GM12878 (cell line): ENCODE data around the gene KASH5. TPM values are rescaled to one million over a fixed set of nuclear protein-coding genes. Genes with fewer than 3 reads are reported as not detected.
A peak's percentile ranks its signal among the peaks of the same experiment; 100 is the strongest.

Experiments
- ATAC-seq: fragments of 200-7000 bp; cut with Tn5 transposase; 3 replicates; pipeline ENCODE4 v1.9.1; 2020; ENCODE audit warnings: mild to moderate bottlenecking, moderate library complexity
- BruUV-seq: library from RNA; stranded (reverse); fragments of 400-500 nt; replicated peaks from 2 replicates; lab custom pipeline; 2021; lab: Mats Ljungman, UMichigan
- CTCF ChIA-PET: fragments of 300-600 bp; sonication (Branson Sonifier 250); formaldehyde crosslinking; extraction: SDS; loops from one replicate; lab custom pipeline; 2021; ENCODE audit warnings: inconsistent platforms; lab: Yijun Ruan, JAX
- POLR2A ChIA-PET: fragments of 350-600 bp; formaldehyde crosslinking; extraction: SDS; loops from one replicate; lab custom pipeline; 2021; ENCODE audit warnings: inconsistent platforms; lab: Charles Lee
- RAD21 ChIA-PET: fragments of 300-600 bp; sonication (Branson Sonifier 250); formaldehyde crosslinking; loops from one replicate; lab custom pipeline; 2023; ENCODE audit warnings: antibody characterized with exemption; ENCODE audit not compliant: unreplicated experiment; lab: Charles Lee
- SMC1A ChIA-PET: fragments of 300-600 bp; sonication (Branson Sonifier 250); formaldehyde crosslinking; loops from one replicate; lab custom pipeline; 2023; ENCODE audit not compliant: unreplicated experiment, uncharacterized antibody; lab: Charles Lee
- DNase-seq: peaks from one replicate; pipeline ENCODE4 v3.0.0-alpha.2; 2011; ENCODE audit warnings: low read depth, low spot score
- FAIRE-seq: peaks from 3 replicates; lab custom pipeline; 2011; peaks lifted over from hg19 to GRCh38; lab: Jason Lieb, UNC
- H2AFZ ChIP-seq: 2 replicates; pipeline ENCODE4 v1.6.0; 2011; ENCODE audit warnings: low read depth, low read length, control low read depth; ENCODE audit not compliant: control insufficient read depth
- H3K27ac ChIP-seq: 2 replicates; pipeline ENCODE4 v1.5.1; 2011; ENCODE audit warnings: control low read depth; ENCODE audit not compliant: control insufficient read depth, insufficient read depth
- H3K27me3 ChIP-seq, 2 experiments: replicated peaks in 1 of 2; 2 replicates each; pipeline versions ENCODE4 v1.6.0 to v1.6.1; 2011; ENCODE audit warnings: low read length in 1 of 2; ENCODE audit not compliant: control insufficient read depth in 2 of 2, insufficient read depth in 2 of 2
- H3K36me3 ChIP-seq, 2 experiments: 2 replicates each; pipeline ENCODE4 v1.5.1; 2011; ENCODE audit warnings: low read length in 1 of 2; ENCODE audit not compliant: control insufficient read depth in 2 of 2, insufficient read depth in 2 of 2
- H3K4me1 ChIP-seq: 2 replicates; pipeline ENCODE4 v1.6.1; 2011; ENCODE audit warnings: mild to moderate bottlenecking, low read length, moderate library complexity, mixed read lengths; ENCODE audit not compliant: control insufficient read depth, insufficient read depth
- H3K4me2 ChIP-seq: 2 replicates; pipeline ENCODE4 v1.6.0; 2011; ENCODE audit warnings: control low read depth; ENCODE audit not compliant: control insufficient read depth, insufficient read depth
- H3K4me3 ChIP-seq: fragments of 200-600 bp; sonication (generic); 2 replicates; pipeline ENCODE4 v1.5.1; 2016
- H3K79me2 ChIP-seq: 2 replicates; pipeline ENCODE4 v1.6.0; 2011; ENCODE audit warnings: low read length; ENCODE audit not compliant: control insufficient read depth, insufficient read depth
- H3K9ac ChIP-seq: 2 replicates; pipeline ENCODE4 v1.8.0; 2011; ENCODE audit warnings: low read length, control low read depth, mixed read lengths; ENCODE audit not compliant: control insufficient read depth, insufficient read depth
- H3K9me3 ChIP-seq: replicated peaks from 3 replicates; pipeline ENCODE4 v1.5.1; 2011; ENCODE audit warnings: mild to moderate bottlenecking, low read length; ENCODE audit not compliant: control insufficient read depth, insufficient read depth
- H4K20me1 ChIP-seq: 2 replicates; pipeline ENCODE4 v1.6.0; 2011; ENCODE audit not compliant: control insufficient read depth, insufficient read depth
- BCL11A ChIP-seq: IDR thresholded peaks from 2 replicates; pipeline ENCODE4 v1.6.1; 2011; ENCODE audit warnings: low read depth, low read length
- CEBPB ChIP-seq, 2 experiments: fragments of 150-350 bp in 1 of 2; IDR thresholded peaks; 2 replicates each; pipeline ENCODE4 v1.6.1; 2012 to 2014; ENCODE audit warnings: low read depth in 2 of 2, low read length in 2 of 2, borderline replicate concordance in 1 of 2, inconsistent platforms in 1 of 2
- EED ChIP-seq: sonication (generic); IDR thresholded peaks from 2 replicates; pipeline ENCODE4 v1.6.1; 2016; ENCODE audit warnings: antibody characterized with exemption, low read depth
- EP300 ChIP-seq, 2 experiments: fragments of 150-350 bp in 1 of 2; IDR thresholded peaks; 2 replicates each; pipeline ENCODE4 v1.6.1; 2011 to 2012; ENCODE audit warnings: low read depth in 2 of 2, low read length in 2 of 2, borderline replicate concordance in 1 of 2, improper control_type of control experiment in 1 of 2, inconsistent platforms in 1 of 2; ENCODE audit not compliant: control insufficient read depth in 1 of 2
- EZH2 ChIP-seq: IDR thresholded peaks from 2 replicates; pipeline ENCODE4 v1.6.1; 2012; ENCODE audit warnings: low read depth, mild to moderate bottlenecking, control low read depth, inconsistent platforms, low read length, borderline replicate concordance; ENCODE audit not compliant: control insufficient read depth
- HDAC6 ChIP-seq: fragments of 200-600 bp; sonication (generic); IDR thresholded peaks from one replicate; pipeline ENCODE4 v1.8.0; 2017; ENCODE audit warnings: antibody characterized with exemption; ENCODE audit not compliant: unreplicated experiment
- PRDM15 ChIP-seq: fragments of 450-650 bp; formaldehyde crosslinking; IDR thresholded peaks from 2 replicates; pipeline ENCODE4 v1.4.0; 2020; ENCODE audit warnings: mild to moderate bottlenecking, moderate library complexity
- SIN3A ChIP-seq: IDR thresholded peaks from 2 replicates; pipeline ENCODE4 v1.6.1; 2012; ENCODE audit warnings: low read depth, low read length, improper control_type of control experiment
- SPI1 ChIP-seq: IDR thresholded peaks from 2 replicates; pipeline ENCODE4 v1.6.1; 2011; ENCODE audit warnings: low read depth, mild to moderate bottlenecking, low read length, moderate library complexity, borderline replicate concordance; ENCODE audit not compliant: insufficient read depth
- WGBS: methylation state at CpG from one replicate; pipeline ENCODE4 v1.1.6; 2016; ENCODE audit warnings: low lambda C conversion rate; ENCODE audit not compliant: insufficient replicate concordance, insufficient coverage; ENCODE audit errors: missing lambda C conversion rate; 5-methylcytosine and 5-hydroxymethylcytosine counted together
- in situ Hi-C: fragments of 300-500 bp; cut with MboI; formaldehyde crosslinking; loops from 9 replicates; pipeline ENCODE4 v1.14.3; 2018; ENCODE audit warnings: mixed read lengths
- intact Hi-C: fragments of 100-400 bp; cut with micrococcal nuclease; formaldehyde crosslinking; loops from one replicate; pipeline ENCODE4 v1.14.2; 2022; ENCODE audit not compliant: unreplicated experiment
- polyA plus RNA-seq, 11 experiments: library from polyadenylated mRNA; depleted of rRNA in 4 of 11; unstranded in 6 of 11; stranded (reverse) in 5 of 11; fragments of >200 nt; fragmentation: Nextera tagmentation in 4 of 11; fragmentation: Illumina TruSeq in 1 of 11; extraction: Ambion mirVana in 4 of 11; extraction: Trizol in 1 of 11; gene quantifications; 1 replicate in 1 of 11; 2 replicates in 10 of 11; pipeline versions ENCODE4 v1.2.1 to v1.2.3, GENCODE V29; 2011 to 2016; ENCODE audit warnings: inconsistent platforms in 2 of 11, missing spikeins in 2 of 11, low read depth in 1 of 11
- total RNA-seq, 4 experiments: library from RNA; depleted of rRNA in 3 of 4; stranded (reverse); fragments of >200 nt in 3 of 4; fragmentation: Illumina TruSeq in 1 of 4; extraction: Trizol in 1 of 4; gene quantifications; 2 replicates each; pipeline versions ENCODE4 v1.2.1 to v1.2.3, GENCODE V29; 2013 to 2021

KASH5 gene
- total and polyA plus RNA-seq, 10 of the 15 experiments (the other 5 are each of a cell fraction or from before 2014, with no cell fraction given) = 0.03 to 0.06 (median 0.05) TPM; not detected in 7

- H3K4me3 ChIP-seq = no peak overlapping the region
- FAIRE-seq (no peak), ATAC-seq (no peak), DNase-seq (no peak)
- no peak overlapping the region for H2AFZ ChIP-seq
- no peaks in the 10 kb centered on the region for H3K9me3 ChIP-seq
- no TSS peak for BruUV-seq
- H4K20me1 ChIP-seq = no peaks in the 10 kb centered on the region
- H3K4me2 ChIP-seq = no peak overlapping the region
- no peak for TF ChIP-seq BCL11A
- 87% methylated on average over 14 of the region's 16 CpGs for WGBS
- H3K27me3 ChIP-seq = no peaks in the 10 kb centered on the region
- ChIA-PET SMC1A (no interaction called here), CTCF (interaction anchor here (2.6 kb wide), 1 partner anchor 16 kb away, joined by 11 read pairs; no protein-coding TSS in a partner anchor), RAD21 (no interaction called here), POLR2A (no interaction called here)
- no peaks in the 10 kb centered on the region for H3K79me2 ChIP-seq
- in situ Hi-C loops (no loop called here), intact Hi-C loops (no loop called here)
- no peak overlapping the region for H3K27ac ChIP-seq
- H3K36me3 ChIP-seq = no peaks in the 10 kb centered on the region
- H3K9ac ChIP-seq = no peak overlapping the region
- H3K4me1 ChIP-seq = peaks cover 21% of the 10 kb centered on the region
Observed at GRCh38 chr19:49407482-49408015, 19.5 kb downstream of the KASH5 start.

DNA sequence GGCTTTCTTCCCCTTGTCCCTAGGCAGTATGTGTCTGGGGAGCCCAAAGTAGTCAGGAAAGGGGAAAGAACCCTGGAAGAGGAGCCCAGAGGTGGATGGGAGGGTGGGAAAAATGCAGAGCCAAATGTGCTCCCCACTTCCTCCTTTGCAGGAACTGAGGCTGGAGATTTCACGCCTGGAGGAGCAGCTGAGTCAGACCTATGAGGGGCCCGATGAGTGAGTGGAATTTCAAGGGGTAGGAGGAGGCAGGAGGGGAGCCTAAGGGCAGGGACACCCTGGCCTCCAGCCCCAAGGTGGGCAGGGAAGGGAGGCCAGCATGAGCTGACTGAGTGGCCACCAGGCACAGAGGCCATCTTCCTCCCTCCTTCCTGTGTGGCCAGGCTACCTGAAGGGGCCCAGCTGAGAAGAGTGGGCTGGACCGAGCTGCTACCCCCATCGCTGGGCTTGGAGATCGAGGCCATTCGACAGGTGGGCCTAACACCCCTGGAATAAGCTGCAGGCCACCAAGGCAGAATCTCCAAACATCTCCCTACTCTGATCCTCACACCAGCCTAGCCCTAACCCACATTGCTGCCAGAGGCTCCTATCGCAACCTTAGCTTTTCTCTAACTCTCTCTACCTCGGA is 20.9 kb downstream of the KASH5 start:
- Histone ChIP-seq H3K27me3 (no peaks in the 10 kb centered on the region), H3K36me3 (no peaks in the 10 kb centered on the region), H3K4me1 (peaks cover 17% of the 10 kb centered on the region), H2AFZ (peak overlapping the region; percentile 70), H3K4me2 (peak overlapping the region; percentile 56), H3K27ac (peak overlapping the region; percentile 62), H3K4me3 (no peak overlapping the region), H4K20me1 (no peaks in the 10 kb centered on the region), H3K79me2 (no peaks in the 10 kb centered on the region), H3K9me3 (no peaks in the 10 kb centered on the region), H3K9ac (0 out of 2 replicates have a peak overlapping the region, but pooled peaks have one; percentile 48)
- RAD21 ChIA-PET = interaction anchor here (1.0 to 1.4 kb wide), 4 partner anchors 13 to 43 kb away, joined by 3 read pairs; partner anchors contain the start of gene PIH1D1
- CTCF ChIA-PET = interaction anchor here (0.6 to 2.3 kb wide), 11 partner anchors 10 to 108 kb away, joined by 3 to 10 read pairs (median 4); no protein-coding TSS in a partner anchor
- in situ Hi-C loops (no loop called here), intact Hi-C loops (no loop called here)
- SMC1A ChIA-PET = interaction anchor here (1.0 kb wide), 1 partner anchor 10 kb away, joined by 4 read pairs; no protein-coding TSS in a partner anchor
- BruUV-seq = no TSS peak
- POLR2A ChIA-PET = interaction anchor here (0.6 to 1.5 kb wide), 4 partner anchors 8 to 44 kb away, joined by 3 to 6 read pairs (median 4); partner anchors contain the start of genes ALDH16A1 and PIH1D1
- 53% methylated on average over 8 of the region's 8 CpGs for WGBS
- peak; percentile 27 for ATAC-seq
- DNase-seq = no peak
- FAIRE-seq = no peak
- no peak for TF ChIP-seq SIN3A
- peak; percentile 71 for TF ChIP-seq EED
- no peak for TF ChIP-seq EP300 (IDR thresholded peaks at IDR 0.05; ENCODE audit: borderline replicate concordance in 1 of 2, control insufficient read depth in 1 of 2, low read depth in 2 of 2, low read length in 2 of 2)
- peak; percentile 70 for TF ChIP-seq SPI1
- no peak for TF ChIP-seq CEBPB (IDR thresholded peaks at IDR 0.05; ENCODE audit: borderline replicate concordance in 1 of 2, low read depth in 2 of 2, low read length in 2 of 2)
- no peak for TF ChIP-seq EZH2
- no peak for TF ChIP-seq PRDM15 (CRISPR knock-in tag)
- no peak for TF ChIP-seq HDAC6
